ENCODE results near the gene GSTA2.

Gene GSTA2

DNA sequence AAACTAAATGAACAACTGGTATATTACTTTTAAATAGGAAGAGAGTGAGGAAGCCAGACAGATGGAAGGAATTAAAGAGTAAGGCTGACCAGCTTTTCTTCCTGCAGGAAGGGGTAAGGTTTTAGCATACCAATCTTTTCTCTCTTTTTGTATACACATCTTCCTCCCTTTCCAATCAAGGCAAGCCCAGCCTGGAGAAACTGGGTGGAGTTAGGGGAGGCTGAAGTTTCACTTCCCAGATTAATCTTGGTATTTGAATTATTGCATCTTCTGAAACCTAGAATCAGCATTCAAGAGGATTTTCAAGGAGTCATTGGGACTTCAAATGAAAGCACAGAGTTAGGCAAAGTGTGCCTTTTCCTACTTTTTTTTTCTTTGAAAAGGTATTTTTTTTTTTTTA lies 59.2 kb downstream of the GSTA2 start:
- no peak overlapping the region for H3K27ac ChIP-seq
- TF ChIP-seq, protein P1, sequence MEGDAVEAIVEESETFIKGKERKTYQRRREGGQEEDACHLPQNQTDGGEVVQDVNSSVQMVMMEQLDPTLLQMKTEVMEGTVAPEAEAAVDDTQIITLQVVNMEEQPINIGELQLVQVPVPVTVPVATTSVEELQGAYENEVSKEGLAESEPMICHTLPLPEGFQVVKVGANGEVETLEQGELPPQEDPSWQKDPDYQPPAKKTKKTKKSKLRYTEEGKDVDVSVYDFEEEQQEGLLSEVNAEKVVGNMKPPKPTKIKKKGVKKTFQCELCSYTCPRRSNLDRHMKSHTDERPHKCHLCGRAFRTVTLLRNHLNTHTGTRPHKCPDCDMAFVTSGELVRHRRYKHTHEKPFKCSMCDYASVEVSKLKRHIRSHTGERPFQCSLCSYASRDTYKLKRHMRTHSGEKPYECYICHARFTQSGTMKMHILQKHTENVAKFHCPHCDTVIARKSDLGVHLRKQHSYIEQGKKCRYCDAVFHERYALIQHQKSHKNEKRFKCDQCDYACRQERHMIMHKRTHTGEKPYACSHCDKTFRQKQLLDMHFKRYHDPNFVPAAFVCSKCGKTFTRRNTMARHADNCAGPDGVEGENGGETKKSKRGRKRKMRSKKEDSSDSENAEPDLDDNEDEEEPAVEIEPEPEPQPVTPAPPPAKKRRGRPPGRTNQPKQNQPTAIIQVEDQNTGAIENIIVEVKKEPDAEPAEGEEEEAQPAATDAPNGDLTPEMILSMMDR (conservative IDR thresholded peaks at IDR 0.05): no peak
